ENCODE data around the gene SRRM4.

The SRRM4 gene

GRCh38 chr12:119149270-119149669 lies 167.9 kb downstream of the SRRM4 start:
- Histone ChIP-seq H3K27ac (ENCODE audit: low read depth, low read length) (no peak overlapping the region), H3K36me3 (ENCODE audit: control insufficient read depth, low read length) (no peaks in the 10 kb centered on the region), H3K4me3 (ENCODE audit: low read length) (no peak overlapping the region), H3K79me2 (ENCODE audit: control insufficient read depth, low read length) (no peaks in the 10 kb centered on the region), H3F3A (ENCODE audit: control insufficient read depth, insufficient read depth) (no peaks in the 10 kb centered on the region), H3K9me2 (replicated peaks; ENCODE audit: control insufficient read depth, low read length) (no peaks in the 10 kb centered on the region), H3K4me2 (ENCODE audit: low read length) (no peak overlapping the region), H3K9me3 (ENCODE audit: control insufficient read depth, insufficient read depth, low read length) (no peaks in the 10 kb centered on the region), H3K27me3 (ENCODE audit: control insufficient read depth, low read length) (no peaks in the 10 kb centered on the region; the same call in 1 of the 2 replicates), H4K20me1 (ENCODE audit: control insufficient read depth, insufficient read depth, low read depth, low read length) (no peaks in the 10 kb centered on the region), H3K4me1 (ENCODE audit: control insufficient read depth, low read length) (no peaks in the 10 kb centered on the region)
- no peak for TF ChIP-seq EZH2phosphoT487 (IDR thresholded peaks at IDR 0.05; ENCODE audit: borderline replicate concordance, low read length)
- no peak for TF ChIP-seq CTCF (IDR thresholded peaks at IDR 0.05; ENCODE audit: low read depth, low read length, poor library complexity, severe bottlenecking)

- TF ChIP-seq EZH2phosphoT487 (IDR thresholded peaks at IDR 0.05; ENCODE audit: borderline replicate concordance, low read length) = no peak
- no peak for TF ChIP-seq CTCF (IDR thresholded peaks at IDR 0.05; ENCODE audit: low read depth, low read length, poor library complexity, severe bottlenecking)
- H3K27me3 ChIP-seq (ENCODE audit: control insufficient read depth, low read length) = no peaks in the 10 kb centered on the region
- H3F3A ChIP-seq (ENCODE audit: control insufficient read depth, insufficient read depth) = no peaks in the 10 kb centered on the region
- no peak overlapping the region for H3K27ac ChIP-seq (ENCODE audit: low read depth, low read length)
- no peak overlapping the region for H3K4me2 ChIP-seq (ENCODE audit: low read length)
- H3K9me2 ChIP-seq (replicated peaks; ENCODE audit: control insufficient read depth, low read length) = no peaks in the 10 kb centered on the region
- H3K4me1 ChIP-seq (ENCODE audit: control insufficient read depth, low read length) = no peaks in the 10 kb centered on the region
- no peaks in the 10 kb centered on the region for H3K79me2 ChIP-seq (ENCODE audit: control insufficient read depth, low read length)
- no peaks in the 10 kb centered on the region for H3K36me3 ChIP-seq (ENCODE audit: control insufficient read depth, low read length)
- H3K9me3 ChIP-seq (ENCODE audit: control insufficient read depth, insufficient read depth, low read length) = no peaks in the 10 kb centered on the region
- H4K20me1 ChIP-seq (ENCODE audit: control insufficient read depth, insufficient read depth, low read depth, low read length) = no peaks in the 10 kb centered on the region
- H3K4me3 ChIP-seq (ENCODE audit: low read length) = no peak overlapping the region
These were observed 170.2 kb downstream of the SRRM4 start for GRCh38 chr12:119151445-119152026.

GRCh38 chr12:119153477-119154434 lies 172.4 kb downstream of the SRRM4 start:
- H3K4me2 ChIP-seq (ENCODE audit: low read length) = no peak overlapping the region
- H3K79me2 ChIP-seq (ENCODE audit: control insufficient read depth, low read length) = no peaks in the 10 kb centered on the region
- no peaks in the 10 kb centered on the region for H3K9me2 ChIP-seq (replicated peaks; ENCODE audit: control insufficient read depth, low read length)
- H4K20me1 ChIP-seq (ENCODE audit: control insufficient read depth, insufficient read depth, low read depth, low read length) = no peaks in the 10 kb centered on the region
- no peak overlapping the region for H3K4me3 ChIP-seq (ENCODE audit: low read length)
- TF ChIP-seq CTCF (IDR thresholded peaks at IDR 0.05; ENCODE audit: low read depth, low read length, poor library complexity, severe bottlenecking) = no peak
- TF ChIP-seq EZH2phosphoT487 (IDR thresholded peaks at IDR 0.05; ENCODE audit: borderline replicate concordance, low read length) = no peak
- H3K27me3 ChIP-seq (ENCODE audit: control insufficient read depth, low read length) = no peaks in the 10 kb centered on the region
- no peaks in the 10 kb centered on the region for H3K36me3 ChIP-seq (ENCODE audit: control insufficient read depth, low read length)
- no peak overlapping the region for H3K27ac ChIP-seq (ENCODE audit: low read depth, low read length)
- H3F3A ChIP-seq (ENCODE audit: control insufficient read depth, insufficient read depth) = no peaks in the 10 kb centered on the region
- no peaks in the 10 kb centered on the region for H3K9me3 ChIP-seq (ENCODE audit: control insufficient read depth, insufficient read depth, low read length)
- no peaks in the 10 kb centered on the region for H3K4me1 ChIP-seq (ENCODE audit: control insufficient read depth, low read length)

Data from DOHH2 (cell line).